Islet of Langerhans (tissue), 1 donor: ENCODE results near the gene BTBD6.

Experiments used
- FAIRE-seq: peaks from one replicate; lab custom pipeline; 2011; peaks lifted over from hg19 to GRCh38; lab: Jason Lieb, UNC

Gene BTBD6

DNA sequence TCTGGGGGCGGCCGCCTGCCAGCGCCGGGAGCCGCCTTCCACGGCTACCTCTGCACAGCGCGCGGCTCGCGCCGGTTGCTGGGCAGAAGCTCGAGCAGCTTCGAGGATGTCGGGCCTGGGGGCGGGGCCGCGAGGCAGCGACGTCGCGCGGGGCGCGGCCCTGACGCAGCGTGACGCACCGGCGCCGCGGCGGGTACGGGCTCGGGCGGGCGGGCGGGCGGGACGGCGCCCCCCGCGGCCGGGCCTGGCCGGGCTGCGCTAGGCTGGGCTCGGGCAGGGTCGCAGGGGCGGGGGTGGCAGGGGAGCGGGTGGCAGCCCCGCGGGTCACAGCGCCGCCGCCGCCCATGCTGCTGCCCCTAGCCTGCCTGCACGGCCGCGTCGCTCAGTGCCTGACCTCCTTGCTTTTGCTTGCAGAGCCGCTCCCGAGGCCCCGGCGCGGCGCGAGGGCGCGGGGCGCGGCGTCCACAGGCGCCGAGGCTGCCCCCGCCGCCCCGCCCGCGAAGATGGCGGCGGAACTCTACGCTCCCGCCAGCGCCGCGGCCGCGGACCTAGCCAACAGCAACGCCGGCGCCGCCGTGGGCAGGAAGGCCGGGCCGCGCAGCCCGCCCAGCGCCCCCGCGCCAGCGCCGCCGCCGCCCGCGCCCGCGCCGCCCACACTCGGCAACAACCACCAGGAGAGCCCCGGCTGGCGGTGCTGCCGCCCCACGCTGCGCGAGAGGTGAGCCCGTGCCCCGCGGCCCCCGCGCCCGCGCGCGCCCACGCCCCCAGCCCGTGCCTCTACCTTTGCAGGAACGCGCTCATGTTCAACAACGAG, at the start of gene BTBD6:
Gene BTBD6 (plus strand): TSS at position 166 of the 814 bp plus-strand sequence. CDS start 179 bp downstream, at position 345.
- no peak for FAIRE-seq

DNA sequence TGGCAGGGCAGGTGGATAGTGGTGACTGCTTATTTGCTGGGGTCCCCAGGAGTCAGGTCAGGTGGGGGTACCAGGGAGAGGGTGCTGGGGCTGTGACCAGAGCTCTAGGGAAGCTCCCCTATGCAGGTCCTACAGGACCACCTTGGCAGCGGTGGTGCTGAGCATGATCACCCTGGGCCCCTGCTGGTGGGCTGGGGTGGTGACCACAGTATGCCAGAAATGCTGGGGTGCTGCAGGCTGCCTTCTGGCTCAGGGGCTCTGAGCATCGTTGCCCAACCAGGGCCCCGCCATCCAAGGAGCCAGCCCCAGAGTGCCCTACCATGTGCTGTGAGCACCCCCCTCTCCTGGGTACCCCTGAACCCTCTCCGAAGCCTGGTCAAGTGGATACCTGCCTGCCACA, 49.7 kb upstream of the BTBD6 start:
- FAIRE-seq, result no peak

- no peak for FAIRE-seq
These were observed 49.2 kb upstream of the BTBD6 start for GRCh38 chr14:105199093-105199492.

DNA sequence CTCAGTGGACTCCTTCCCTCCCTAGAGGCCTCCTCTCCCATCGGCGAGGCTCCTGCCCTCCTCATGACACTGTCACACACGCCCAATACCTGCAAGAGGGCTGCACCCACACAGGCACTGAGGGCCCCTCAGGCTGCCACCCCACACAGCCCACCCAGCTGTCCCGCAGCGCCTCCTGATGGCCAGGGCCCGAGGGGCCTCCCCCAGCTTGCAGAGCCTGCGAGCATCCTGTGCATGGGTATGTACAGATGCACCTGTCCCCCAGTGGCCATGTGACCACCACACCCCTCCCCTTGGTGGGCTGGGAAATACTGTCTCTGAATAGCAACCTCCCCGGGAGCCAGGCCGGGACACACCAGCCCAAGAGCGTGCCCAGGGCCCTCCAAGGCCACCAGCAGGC, 48.3 kb upstream of the BTBD6 start:
- FAIRE-seq, result no peak

GRCh38 chr14:105200641-105201040, 47.7 kb upstream of the BTBD6 start:
- no peak for FAIRE-seq

- FAIRE-seq, result no peak
These were observed 47.0 kb upstream of the BTBD6 start for GRCh38 chr14:105201156-105201924.

DNA sequence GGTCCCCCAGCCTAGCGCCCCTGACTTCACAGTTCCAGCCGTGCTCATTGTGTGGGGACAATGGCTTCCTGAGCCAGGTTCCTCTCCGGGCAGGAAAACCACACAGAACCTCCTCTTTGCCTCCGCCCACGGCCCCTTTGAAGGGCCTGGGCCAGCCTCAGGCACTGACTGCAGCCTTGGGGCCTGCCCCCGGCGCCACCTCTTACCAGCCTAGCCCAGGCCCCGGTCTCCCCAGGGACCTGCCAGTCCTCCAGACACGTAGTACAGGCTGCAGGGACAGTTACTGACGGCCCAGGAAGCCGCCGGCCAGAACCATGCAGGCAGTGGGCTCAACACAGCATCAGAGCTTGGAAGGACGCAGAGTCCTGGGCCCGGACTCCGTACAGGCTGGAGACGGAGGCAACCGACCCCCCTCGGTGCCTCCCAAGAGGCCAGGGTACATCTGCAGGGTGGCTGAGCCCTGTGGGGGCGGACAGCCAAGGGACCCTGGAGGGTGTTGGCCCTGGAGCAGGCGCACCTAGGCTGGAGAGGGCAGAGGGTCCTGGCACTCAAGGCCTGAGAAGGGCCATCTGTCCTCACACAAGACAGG, 46.3 kb upstream of the BTBD6 start:
- no peak for FAIRE-seq

DNA sequence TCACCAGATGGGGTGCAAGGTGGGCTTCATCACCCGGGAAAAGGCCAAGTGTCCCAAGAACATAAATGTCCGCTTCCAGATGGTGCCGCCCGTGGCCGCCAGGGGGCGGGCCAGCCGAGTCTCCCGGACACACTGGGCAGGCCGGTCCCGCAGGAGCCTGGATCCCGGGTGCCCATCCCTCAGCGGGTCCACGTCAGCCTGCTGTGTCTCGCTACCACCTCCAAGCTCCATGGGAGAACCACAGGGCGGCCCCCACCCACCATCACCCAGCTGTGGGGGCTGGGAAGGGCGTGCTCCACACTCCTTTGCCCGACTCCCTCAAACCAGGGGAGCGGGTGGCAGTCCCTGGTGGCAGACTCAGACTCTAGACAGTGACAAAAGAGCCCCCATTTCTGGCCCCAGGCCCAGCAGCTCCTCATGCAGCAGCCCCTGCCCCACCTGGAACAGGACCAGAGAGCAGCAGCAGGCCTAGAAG, 45.2 kb upstream of the BTBD6 start:
- FAIRE-seq, result no peak

DNA sequence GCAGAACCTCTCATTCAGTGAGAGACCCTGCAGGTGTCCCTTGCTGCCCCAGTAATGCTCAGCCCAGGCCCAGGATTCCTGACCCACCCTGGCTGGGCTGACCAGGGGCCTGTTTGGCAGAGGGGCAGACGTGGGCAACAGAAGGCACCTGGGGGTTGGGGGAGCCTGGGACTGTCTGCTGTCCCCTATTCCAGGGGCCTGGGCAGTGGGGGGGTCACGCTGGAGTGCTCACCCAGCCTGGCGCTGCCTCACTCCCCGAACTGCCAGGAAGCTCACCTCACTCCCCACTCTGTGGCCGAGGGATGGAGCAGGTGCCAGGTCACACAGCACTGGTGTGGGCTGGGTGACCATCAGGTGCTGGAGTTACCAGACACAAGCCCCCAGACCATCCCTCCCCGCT, 44.6 kb upstream of the BTBD6 start:
- no peak for FAIRE-seq

- FAIRE-seq, result no peak
These were observed 44.0 kb upstream of the BTBD6 start for GRCh38 chr14:105204206-105204930.

GRCh38 chr14:105204931-105205672, 43.2 kb upstream of the BTBD6 start:
- FAIRE-seq, result no peak

DNA sequence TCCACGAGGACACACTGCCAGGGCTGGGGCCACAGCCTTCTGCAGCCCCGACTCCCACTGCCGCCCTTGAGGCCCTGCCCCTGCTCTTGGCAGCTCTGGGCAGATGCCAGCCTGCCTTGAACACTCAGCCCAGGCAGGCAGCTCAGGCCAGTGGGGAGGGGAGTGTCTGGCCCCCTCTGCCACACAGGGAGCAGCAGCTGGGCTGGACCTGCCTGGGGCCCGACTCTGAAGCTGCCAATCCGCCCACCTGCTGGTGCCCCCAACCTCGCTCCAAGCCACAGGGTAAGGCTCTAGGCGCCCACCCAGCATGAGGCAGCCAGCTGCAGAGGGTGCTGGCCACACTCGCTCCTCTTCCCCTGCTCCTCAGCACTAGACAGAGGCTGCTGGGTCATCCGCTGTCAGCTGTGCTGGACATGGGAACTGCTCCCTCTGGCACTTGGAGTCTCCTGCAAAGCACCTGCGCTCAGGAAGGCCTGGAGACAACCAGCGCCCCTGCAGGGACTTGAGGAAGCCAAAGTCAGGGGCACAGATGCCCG, 42.6 kb upstream of the BTBD6 start:
- no peak for FAIRE-seq

DNA sequence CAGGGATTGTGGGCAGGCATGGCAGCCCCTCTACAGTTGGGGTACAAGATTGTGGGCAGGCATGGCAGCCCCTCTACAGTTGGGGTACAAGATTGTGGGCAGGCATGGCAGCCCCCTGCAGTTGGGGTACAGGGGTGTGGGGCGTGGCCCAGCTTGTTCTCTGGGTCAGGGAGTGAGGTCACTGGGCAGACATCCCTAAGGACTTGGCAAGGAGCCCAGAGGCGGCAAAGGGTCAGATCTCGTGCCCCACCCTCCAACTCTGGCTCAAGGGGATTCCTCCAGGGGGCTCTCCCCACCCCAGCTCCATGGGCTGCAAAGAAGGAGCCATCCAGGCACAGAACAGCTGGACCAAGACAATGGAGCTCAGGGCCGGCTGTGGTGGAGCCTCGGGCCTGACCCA, 41.5 kb upstream of the BTBD6 start:
- FAIRE-seq, result no peak

DNA sequence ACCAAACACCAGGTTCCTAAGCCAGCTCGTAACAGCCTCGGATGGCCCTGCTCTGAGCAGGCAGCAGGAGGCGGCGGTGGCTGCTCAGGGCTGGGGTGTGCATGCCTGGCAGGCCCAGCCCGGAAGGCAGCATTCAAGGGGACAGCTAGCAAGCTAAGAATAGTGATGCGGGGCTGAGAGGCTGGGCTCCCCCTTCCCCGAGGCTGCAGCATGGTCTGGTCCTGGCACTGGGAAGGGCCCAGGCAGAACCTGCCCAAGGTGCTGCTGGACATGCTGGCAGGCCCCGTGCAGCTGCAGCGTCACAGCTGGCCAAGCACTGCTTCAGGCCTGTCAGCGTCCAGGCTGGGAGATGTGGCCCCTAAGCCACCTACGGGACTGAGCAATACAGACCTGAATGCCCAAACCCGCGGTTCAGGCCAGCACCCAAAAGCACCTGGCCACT, 40.9 kb upstream of the BTBD6 start:
- no peak for FAIRE-seq

DNA sequence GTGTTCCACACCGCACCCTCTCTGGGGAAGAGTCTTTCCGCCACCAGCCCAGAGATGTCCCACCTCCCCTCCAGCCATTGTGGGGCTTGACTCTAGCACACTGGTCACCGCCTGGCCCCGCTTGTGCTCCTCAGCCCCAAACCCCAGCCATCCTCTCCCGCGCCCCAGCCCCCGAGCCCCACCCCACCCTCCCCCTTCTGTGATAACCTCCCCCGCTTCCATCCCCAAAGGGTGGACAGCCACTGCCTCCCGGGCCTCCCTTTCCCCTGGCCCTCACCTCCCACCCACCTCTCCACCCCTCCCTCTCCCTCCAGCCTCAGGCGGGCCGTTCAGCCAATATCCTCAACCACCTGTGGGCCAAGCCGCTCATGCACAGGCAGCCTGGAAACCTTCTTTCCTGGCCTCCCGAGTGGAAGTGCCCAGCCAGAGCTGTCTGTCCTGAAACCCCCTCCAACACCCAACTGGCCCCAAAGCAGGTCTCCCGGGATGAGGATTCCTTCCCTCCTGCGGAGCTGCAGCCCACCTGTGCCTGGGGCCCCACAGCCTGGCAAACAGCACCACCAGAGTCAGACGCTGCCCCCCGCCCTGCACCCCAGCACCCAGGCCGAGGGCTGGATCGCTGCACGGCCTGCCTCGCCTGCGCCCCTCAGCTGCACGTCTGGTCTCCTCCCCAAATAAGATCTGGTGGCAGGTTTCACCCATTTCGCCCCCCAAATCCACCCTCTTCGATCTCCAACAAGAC, 40.2 kb upstream of the BTBD6 start:
- FAIRE-seq, result no peak

DNA sequence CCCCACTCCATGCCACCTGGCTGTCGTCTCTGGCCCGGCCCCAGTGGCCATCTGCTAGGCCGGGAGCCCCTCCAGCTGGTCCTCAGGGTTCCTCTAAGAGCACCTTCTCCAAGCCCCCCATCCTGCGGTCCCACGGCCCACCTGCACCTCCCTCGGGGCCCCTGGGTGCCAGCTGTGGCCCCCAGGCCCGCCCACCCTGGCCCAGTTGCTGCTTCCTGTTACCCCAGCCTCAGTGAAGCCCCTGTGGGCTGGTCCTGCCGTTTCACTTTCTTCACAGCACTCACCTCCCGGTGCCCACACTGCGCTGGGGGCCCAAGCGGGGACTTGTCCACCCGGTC, 39.6 kb upstream of the BTBD6 start:
- FAIRE-seq, result no peak

GRCh38 chr14:105209091-105209490, 39.2 kb upstream of the BTBD6 start:
- no peak for FAIRE-seq

GRCh38 chr14:105209646-105210045, 38.7 kb upstream of the BTBD6 start:
- FAIRE-seq, result no peak

DNA sequence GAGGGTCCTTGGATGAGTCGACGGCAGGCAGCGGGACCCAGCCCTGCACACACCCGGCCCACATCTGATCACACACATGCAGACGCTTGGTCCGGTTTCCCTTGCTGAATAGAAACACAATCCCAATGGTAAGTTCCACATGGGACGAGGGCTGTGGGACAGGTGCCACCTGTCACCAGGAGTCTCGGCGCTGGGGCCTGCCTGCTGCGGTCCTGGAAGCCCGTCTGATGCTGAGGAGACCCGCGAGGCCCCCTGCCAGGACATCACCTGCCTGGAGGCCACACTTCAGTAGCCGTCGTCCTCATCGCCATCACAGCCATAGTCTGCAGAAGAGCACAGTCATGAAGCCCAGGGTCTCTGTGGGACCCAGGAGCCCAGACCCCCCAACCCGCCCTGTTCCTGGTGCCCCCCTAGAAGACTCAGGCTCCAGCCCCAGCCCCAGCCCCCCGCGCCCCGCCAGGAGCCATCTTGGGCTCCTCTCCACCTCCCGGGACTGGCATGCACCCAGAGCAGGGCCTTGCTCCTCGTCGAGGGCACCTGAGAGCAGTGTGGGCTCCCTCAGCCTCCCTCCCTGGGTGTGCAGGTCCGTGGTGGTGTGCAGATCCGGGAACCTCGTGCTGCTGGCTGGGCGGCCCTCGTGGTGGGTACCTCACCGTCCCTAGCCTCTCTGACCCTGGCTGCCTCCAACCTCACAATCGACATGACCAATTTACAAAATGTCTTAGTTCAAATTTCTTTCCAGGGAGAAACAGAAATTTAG, 37.9 kb upstream of the BTBD6 start:
- FAIRE-seq, result no peak
